ENCODE data around the gene PDE8B. TPM values are rescaled to one million over a fixed set of nuclear protein-coding genes. Genes with fewer than 3 reads are reported as not detected.

PDE8B gene
- total and polyA plus RNA-seq, 7 donors, result 0.23 to 11.3 (median 2.9) TPM

GRCh38 chr5:77328930-77329647, 118.6 kb downstream of the PDE8B start:
- Histone ChIP-seq H3K27me3 (no peaks in the 10 kb centered on the region), H3K9me3 (no peaks in the 10 kb centered on the region), H3K36me3 (no peaks in the 10 kb centered on the region), H3K27ac (no peak overlapping the region), H3K4me1 (peaks cover 0 to 48% (median 17%) of the 10 kb centered on the region in 4 donors), H3K4me3 (no peak overlapping the region)
- intact Hi-C loops (cut with DNase I), result no loop called here
- 93 to 95% methylated on average over 10 of the region's 10 CpGs for WGBS, 2 donors
- no peak for TF ChIP-seq POLR2AphosphoS5 (IDR thresholded peaks at IDR 0.05)
- no peak for TF ChIP-seq EP300 (IDR thresholded peaks at IDR 0.05)
- TF ChIP-seq CTCF (IDR thresholded peaks at IDR 0.05), result no peak
- TF ChIP-seq POLR2A (IDR thresholded peaks at IDR 0.05), result no peak
- no peak for DNase-seq

- peaks cover 0 to 55% (median 25%) of the 10 kb centered on the region in 4 donors for H3K4me1 ChIP-seq
- no peaks in the 10 kb centered on the region for H3K9me3 ChIP-seq
- DNase-seq, result no peak
- H3K27ac ChIP-seq, result no peak overlapping the region
- intact Hi-C loops (cut with DNase I), result no loop called here
- no peak overlapping the region for H3K4me3 ChIP-seq
- 82 to 90% methylated on average over 3 of the region's 3 CpGs for WGBS, 2 donors
- H3K36me3 ChIP-seq, result no peaks in the 10 kb centered on the region
- no peaks in the 10 kb centered on the region for H3K27me3 ChIP-seq
- TF ChIP-seq EP300 (IDR thresholded peaks at IDR 0.05) (no peak), POLR2A (IDR thresholded peaks at IDR 0.05) (no peak), CTCF (IDR thresholded peaks at IDR 0.05) (no peak), POLR2AphosphoS5 (IDR thresholded peaks at IDR 0.05) (no peak)
These were observed 119.4 kb downstream of the PDE8B start for GRCh38 chr5:77329664-77330430.

GRCh38 chr5:77333036-77333435, 122.6 kb downstream of the PDE8B start:
- no peak overlapping the region for H3K4me3 ChIP-seq
- 93 to 95% methylated on average over 4 of the region's 4 CpGs for WGBS, 2 donors
- H3K36me3 ChIP-seq, result no peaks in the 10 kb centered on the region
- intact Hi-C loops (cut with DNase I), result no loop called here
- H3K27ac ChIP-seq, result peak overlapping the region in 2 of 4 donors; percentile 65 to 76
- H3K9me3 ChIP-seq, result no peaks in the 10 kb centered on the region
- no peaks in the 10 kb centered on the region for H3K27me3 ChIP-seq
- peaks cover 0 to 58% (median 34%) of the 10 kb centered on the region in 4 donors for H3K4me1 ChIP-seq
- TF ChIP-seq EP300 (IDR thresholded peaks at IDR 0.05) (no peak), CTCF (IDR thresholded peaks at IDR 0.05) (no peak), POLR2A (IDR thresholded peaks at IDR 0.05) (no peak), POLR2AphosphoS5 (IDR thresholded peaks at IDR 0.05) (no peak)
- DNase-seq, result no peak

GRCh38 chr5:77333451-77334123, 123.1 kb downstream of the PDE8B start:
- WGBS, 2 donors, result 85 to 88% methylated on average over 5 of the region's 5 CpGs
- Histone ChIP-seq H3K9me3 (no peaks in the 10 kb centered on the region), H3K27ac (peak overlapping the region in 3 of 4 donors; percentile 25 to 76 (median 65)), H3K36me3 (no peaks in the 10 kb centered on the region), H3K27me3 (no peaks in the 10 kb centered on the region), H3K4me3 (no peak overlapping the region), H3K4me1 (peaks cover 0 to 52% (median 34%) of the 10 kb centered on the region in 4 donors)
- TF ChIP-seq EP300 (IDR thresholded peaks at IDR 0.05) (peak in 1 of 4 donors; percentile 24), POLR2A (IDR thresholded peaks at IDR 0.05) (no peak), POLR2AphosphoS5 (IDR thresholded peaks at IDR 0.05) (peak in 3 of 4 donors; percentile 34 to 71 (median 52))
- intact Hi-C loops (cut with DNase I), result no loop called here
- peak; percentile 72 for DNase-seq

GRCh38 chr5:77337246-77337645, 126.8 kb downstream of the PDE8B start:
- H3K36me3 ChIP-seq, result no peaks in the 10 kb centered on the region
- 79 to 93% methylated on average over 3 of the region's 3 CpGs for WGBS, 2 donors
- DNase-seq, result no peak
- TF ChIP-seq POLR2A (IDR thresholded peaks at IDR 0.05) (no peak), CTCF (IDR thresholded peaks at IDR 0.05) (no peak), POLR2AphosphoS5 (IDR thresholded peaks at IDR 0.05) (no peak)
- intact Hi-C loops (cut with DNase I), result no loop called here
- H3K27ac ChIP-seq, result no peak overlapping the region
- H3K4me1 ChIP-seq, result peaks cover 0 to 42% (median 33%) of the 10 kb centered on the region in 4 donors
- H3K27me3 ChIP-seq, result no peaks in the 10 kb centered on the region
- no peaks in the 10 kb centered on the region for H3K9me3 ChIP-seq
- H3K4me3 ChIP-seq, result no peak overlapping the region

Data from sigmoid colon (tissue), 7 donors.